ENCODE measurements around the gene MIA2. TPM values are rescaled to one million over a fixed set of nuclear protein-coding genes. Genes with fewer than 3 reads are reported as not detected.

Gene MIA2
- total and polyA plus RNA-seq, 8 donors = 24.7 to 47.4 (median 34.4) TPM

GRCh38 chr14:39431416-39432178 is 197.9 kb downstream of the MIA2 start:
- H3K4me1 ChIP-seq = peaks cover 0 to 29% (median 25%) of the 10 kb centered on the region in 3 donors
- H3K36me3 ChIP-seq = no peaks in the 10 kb centered on the region
- no peak for FAIRE-seq
- peak; percentile 37 to 81 (median 54) for DNase-seq
- H3K27ac ChIP-seq = peak overlapping the region; percentile 98 to 100 (median 99)
- WGBS, 2 donors = 0% methylated on average over 70 to 81 of the region's 81 CpGs
- peak overlapping the region; percentile 86 to 94 (median 94) for H3K4me3 ChIP-seq
- H3K9me3 ChIP-seq = no peaks in the 10 kb centered on the region
- peak in 2 of 4 donors; percentile 3 for ATAC-seq
- intact Hi-C loops (cut with DNase I) = no loop called here
- no peaks in the 10 kb centered on the region for H3K27me3 ChIP-seq
- TF ChIP-seq CTCF (IDR thresholded peaks at IDR 0.05) = no peak

- WGBS, 2 donors = 1% methylated on average over 45 to 47 of the region's 47 CpGs
- Histone ChIP-seq H3K4me1 (peaks cover 0 to 26% (median 25%) of the 10 kb centered on the region in 3 donors), H3K27ac (peak within 1 kb of the TSS; percentile 98 to 100 (median 99)), H3K4me3 (peak within 1 kb of the TSS; percentile 86 to 94 (median 94)), H3K27me3 (no peaks in the 10 kb centered on the region), H3K36me3 (no peaks in the 10 kb centered on the region), H3K9me3 (no peaks in the 10 kb centered on the region)
- DNase-seq = peak; percentile 96 to 98 (median 96)
- no peak for TF ChIP-seq CTCF (IDR thresholded peaks at IDR 0.05)
- intact Hi-C loops (cut with DNase I) = no loop called here
- FAIRE-seq = no peak
- peak; percentile 86 to 94 (median 90) for ATAC-seq
Observed at GRCh38 chr14:39432179-39432618, 198.5 kb downstream of the MIA2 start, which contains the start of gene FBXO33. FBXO33 (minus strand) TSS chr14:39432433; CDS start chr14:39432162, 271 bp downstream.

- no peaks in the 10 kb centered on the region for H3K36me3 ChIP-seq
- peak; percentile 93 to 96 (median 96) for DNase-seq
- WGBS, 2 donors = 0 to 1% methylated on average over 38 of the region's 38 CpGs
- peak overlapping the region; percentile 98 to 100 (median 99) for H3K27ac ChIP-seq
- no peak for FAIRE-seq
- H3K27me3 ChIP-seq = no peaks in the 10 kb centered on the region
- H3K9me3 ChIP-seq = no peaks in the 10 kb centered on the region
- TF ChIP-seq CTCF (IDR thresholded peaks at IDR 0.05) = peak in 1 of 4 donors; percentile 8
- peak overlapping the region; percentile 33 to 94 (median 68) for H3K4me3 ChIP-seq
- peak; percentile 90 to 93 (median 90) for ATAC-seq
- intact Hi-C loops (cut with DNase I) = no loop called here
- peaks cover 0 to 26% (median 25%) of the 10 kb centered on the region in 3 donors for H3K4me1 ChIP-seq
Observed at GRCh38 chr14:39432619-39433451, 199.1 kb downstream of the MIA2 start.

GRCh38 chr14:39433452-39433813 is 199.7 kb downstream of the MIA2 start:
- Histone ChIP-seq H3K27ac (peak overlapping the region; percentile 98 to 100 (median 99)), H3K27me3 (no peaks in the 10 kb centered on the region), H3K4me3 (peak overlapping the region in 3 of 4 donors; percentile 33 to 94 (median 94)), H3K9me3 (no peaks in the 10 kb centered on the region), H3K36me3 (no peaks in the 10 kb centered on the region), H3K4me1 (peaks cover 0 to 26% (median 25%) of the 10 kb centered on the region in 3 donors)
- TF ChIP-seq CTCF (IDR thresholded peaks at IDR 0.05) = no peak
- FAIRE-seq (no peak), DNase-seq (no peak), ATAC-seq (no peak)
- intact Hi-C loops (cut with DNase I) = no loop called here
- WGBS, 2 donors = 3% methylated on average over 8 of the region's 8 CpGs
